GM10266 (cell line): ENCODE data around the gene GBX1.

Experiments
- DNase-seq: peaks from one replicate; pipeline ENCODE4 v3.0.0; 2012; ENCODE audit errors: extremely low spot score
- TF ChIP-seq, protein P1 (sequence below): IDR thresholded peaks from 2 replicates; pipeline ENCODE4 v1.5.1; 2012; ENCODE audit warnings: mild to moderate bottlenecking, low read depth; ENCODE audit not compliant: control insufficient read depth, insufficient read depth; ENCODE audit errors: missing control alignments

GBX1 gene

DNA sequence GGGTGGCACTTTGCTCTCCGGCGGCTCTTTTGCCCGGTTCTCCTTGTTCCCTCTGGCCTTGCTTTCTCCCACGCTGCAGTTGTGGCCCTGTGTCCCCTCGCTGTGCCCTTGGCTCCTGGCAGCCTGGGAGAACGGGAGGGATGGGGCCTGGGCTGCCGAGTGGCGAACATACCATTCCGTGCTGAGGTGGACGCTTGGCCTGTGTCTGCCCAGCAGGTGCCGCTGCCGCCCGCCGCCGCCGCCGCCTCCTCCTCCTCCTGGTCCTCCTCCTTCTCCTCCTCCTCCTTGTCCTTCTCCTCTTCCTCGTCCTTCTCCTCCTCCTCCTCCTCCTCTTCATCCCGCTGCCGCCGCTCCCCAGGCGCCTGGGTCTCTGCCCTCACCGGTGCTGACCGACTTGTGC lies 45.2 kb downstream of the GBX1 start:
- DNase-seq: no peak
- TF ChIP-seq, protein P1, sequence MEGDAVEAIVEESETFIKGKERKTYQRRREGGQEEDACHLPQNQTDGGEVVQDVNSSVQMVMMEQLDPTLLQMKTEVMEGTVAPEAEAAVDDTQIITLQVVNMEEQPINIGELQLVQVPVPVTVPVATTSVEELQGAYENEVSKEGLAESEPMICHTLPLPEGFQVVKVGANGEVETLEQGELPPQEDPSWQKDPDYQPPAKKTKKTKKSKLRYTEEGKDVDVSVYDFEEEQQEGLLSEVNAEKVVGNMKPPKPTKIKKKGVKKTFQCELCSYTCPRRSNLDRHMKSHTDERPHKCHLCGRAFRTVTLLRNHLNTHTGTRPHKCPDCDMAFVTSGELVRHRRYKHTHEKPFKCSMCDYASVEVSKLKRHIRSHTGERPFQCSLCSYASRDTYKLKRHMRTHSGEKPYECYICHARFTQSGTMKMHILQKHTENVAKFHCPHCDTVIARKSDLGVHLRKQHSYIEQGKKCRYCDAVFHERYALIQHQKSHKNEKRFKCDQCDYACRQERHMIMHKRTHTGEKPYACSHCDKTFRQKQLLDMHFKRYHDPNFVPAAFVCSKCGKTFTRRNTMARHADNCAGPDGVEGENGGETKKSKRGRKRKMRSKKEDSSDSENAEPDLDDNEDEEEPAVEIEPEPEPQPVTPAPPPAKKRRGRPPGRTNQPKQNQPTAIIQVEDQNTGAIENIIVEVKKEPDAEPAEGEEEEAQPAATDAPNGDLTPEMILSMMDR: no peak

DNA sequence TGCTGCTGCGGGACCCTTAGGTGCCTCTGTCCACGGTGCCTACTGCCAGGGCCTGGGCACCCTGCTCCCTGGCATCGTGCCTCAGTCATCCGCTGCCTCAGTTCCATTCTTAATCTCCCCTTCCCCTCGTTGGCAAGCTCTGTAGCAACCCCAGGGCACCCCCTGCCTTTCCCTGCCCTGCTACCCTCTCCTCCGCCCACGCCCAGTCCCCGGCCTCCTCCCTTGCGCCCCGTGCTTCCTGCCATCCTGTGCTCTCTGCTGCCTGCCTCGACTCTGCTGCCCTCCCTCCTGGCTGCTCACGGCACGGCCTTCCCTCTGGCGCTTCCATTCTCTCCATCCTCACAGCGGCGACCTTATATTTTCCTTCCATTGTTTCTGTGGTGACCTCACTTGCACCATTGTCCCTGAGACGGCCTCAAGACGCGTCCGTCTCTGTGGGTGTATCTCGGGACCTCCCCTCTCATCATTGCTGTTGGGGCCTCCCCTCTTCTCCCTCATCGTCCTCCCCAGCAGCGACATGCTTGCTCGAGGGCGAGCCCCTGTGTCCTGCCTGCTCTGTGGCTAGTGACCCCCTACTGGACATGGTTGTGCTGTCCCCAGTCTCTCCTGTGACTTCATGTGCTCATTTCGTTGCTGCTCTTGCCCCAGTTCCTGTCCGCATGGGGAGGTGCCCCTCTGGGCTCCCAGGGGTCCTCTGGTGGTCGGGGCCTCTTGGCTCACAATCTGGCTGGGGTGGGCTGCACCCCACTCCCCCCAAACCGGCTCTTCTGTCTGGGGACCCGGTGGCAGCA lies 45.9 kb downstream of the GBX1 start:
- DNase-seq: no peak
- TF ChIP-seq, protein P1: no peak

- no peak for DNase-seq
- TF ChIP-seq, protein P1: no peak
Observed at GRCh38 chr7:151120896-151121295, 46.6 kb downstream of the GBX1 start.

- TF ChIP-seq, protein P1: no peak
Observed at GRCh38 chr7:151119902-151120301, 47.6 kb downstream of the GBX1 start.

DNA sequence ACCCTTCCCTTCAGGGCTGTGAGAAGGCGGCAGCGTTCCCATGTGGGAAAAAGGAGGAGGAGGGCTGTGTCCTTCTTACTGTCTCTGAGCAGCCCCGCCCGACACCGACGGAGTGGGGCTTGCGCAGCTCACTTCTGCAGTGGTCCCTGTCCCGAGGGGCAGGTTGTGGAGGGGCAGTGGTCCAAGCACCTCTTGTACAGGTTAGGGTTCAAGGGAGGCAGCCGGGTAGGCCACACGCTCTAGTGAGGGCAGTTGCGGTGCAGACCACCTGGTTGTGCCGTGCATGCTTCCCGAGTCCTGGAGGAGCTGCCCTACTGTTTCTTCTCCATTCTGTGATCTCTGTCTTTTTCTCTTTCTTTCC lies 48.5 kb downstream of the GBX1 start:
- TF ChIP-seq, protein P1: no peak

More at GRCh38 chr7:151119902-151120301, 47.6 kb downstream of the GBX1 start:
- no peak for DNase-seq

DNA sequence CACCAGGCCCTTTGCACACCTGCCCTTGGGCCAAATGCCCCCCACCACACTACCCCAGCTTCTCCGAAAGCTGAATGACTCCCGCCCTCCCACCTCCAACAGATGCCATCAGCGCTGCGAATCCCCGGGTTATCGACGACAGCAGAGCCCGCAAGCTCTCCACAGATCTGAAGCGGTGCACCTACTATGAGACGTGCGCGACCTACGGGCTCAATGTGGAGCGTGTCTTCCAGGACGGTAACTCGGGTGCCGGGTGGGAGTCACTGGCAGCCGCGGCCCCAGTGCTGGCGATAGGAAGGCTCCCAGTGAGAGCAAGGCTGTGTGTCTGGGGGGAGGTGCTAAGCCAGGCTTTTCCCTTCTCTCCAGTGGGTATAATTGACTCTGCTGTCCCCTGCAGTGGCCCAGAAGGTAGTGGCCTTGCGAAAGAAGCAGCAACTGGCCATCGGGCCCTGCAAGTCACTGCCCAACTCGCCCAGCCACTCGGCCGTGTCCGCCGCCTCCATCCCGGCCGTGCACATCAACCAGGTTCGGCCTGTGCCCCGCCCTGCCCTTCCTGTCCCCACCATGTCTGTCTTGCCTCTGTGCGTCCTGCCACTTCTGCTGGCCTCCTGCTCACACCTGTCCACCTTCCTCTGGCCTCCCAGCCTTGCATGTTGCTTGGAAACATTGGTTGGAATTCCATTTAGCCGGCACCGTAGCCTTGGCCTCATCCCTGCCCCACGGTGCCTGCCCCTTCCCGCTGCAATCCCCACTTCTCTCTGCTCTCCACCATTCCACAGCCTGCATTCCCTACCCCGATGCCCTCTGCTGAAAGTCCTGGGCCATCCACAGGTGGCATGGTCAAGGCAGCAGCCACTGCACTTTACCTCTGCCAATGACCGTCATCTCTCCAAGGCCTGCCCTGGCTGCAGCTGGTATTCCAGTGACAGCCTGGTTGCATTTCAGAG lies 49.1 kb downstream of the GBX1 start:
- TF ChIP-seq, protein P1: no peak
- DNase-seq: no peak

More for the DNA sequence above, 48.5 kb downstream of the GBX1 start:
- DNase-seq: no peak
